AG09319 (cell line): ENCODE data around the gene BMF.

Experiments used
- DNase-seq: peaks from one replicate; pipeline ENCODE4 v3.0.0-alpha.2; 2010; ENCODE audit warnings: low read depth; ENCODE audit errors: extremely low read depth
- TF ChIP-seq, protein P1 (sequence below): IDR thresholded peaks from 2 replicates; pipeline ENCODE4 v1.5.1; 2011; ENCODE audit warnings: low read depth, mild to moderate bottlenecking, inconsistent platforms, low read length, moderate library complexity

BMF gene

DNA sequence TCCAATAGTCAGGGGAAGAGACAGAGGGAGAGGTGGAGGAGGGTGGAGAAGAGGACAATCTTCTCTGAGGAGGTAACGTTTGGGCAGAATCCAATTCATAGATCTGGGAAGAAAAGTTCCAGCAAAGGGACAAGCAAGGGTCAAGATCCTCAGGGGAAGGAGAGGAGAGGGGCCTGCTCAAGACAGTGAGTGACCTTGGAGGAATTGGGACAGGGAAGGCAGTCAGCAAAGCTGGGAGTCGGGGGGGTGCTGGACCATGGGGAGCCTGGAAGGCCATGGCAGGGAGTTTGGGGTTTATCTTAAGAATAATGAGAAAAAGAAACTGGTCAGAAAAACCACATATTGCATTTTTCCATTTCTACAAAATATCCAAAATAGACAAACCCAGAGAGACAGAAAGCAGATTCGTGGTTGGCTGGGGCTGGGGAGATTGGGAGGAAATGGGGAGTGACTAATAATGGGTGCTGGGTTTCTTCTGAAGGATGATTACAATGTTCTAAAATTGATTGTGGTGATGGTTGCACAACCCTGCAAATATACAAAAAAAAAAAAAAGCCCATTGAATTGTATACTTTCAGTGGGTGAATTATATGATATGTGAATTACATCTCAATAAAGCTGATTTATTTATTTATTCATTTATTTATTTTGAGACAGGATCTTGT, 50.1 kb downstream of the BMF start:
- TF ChIP-seq, protein P1, sequence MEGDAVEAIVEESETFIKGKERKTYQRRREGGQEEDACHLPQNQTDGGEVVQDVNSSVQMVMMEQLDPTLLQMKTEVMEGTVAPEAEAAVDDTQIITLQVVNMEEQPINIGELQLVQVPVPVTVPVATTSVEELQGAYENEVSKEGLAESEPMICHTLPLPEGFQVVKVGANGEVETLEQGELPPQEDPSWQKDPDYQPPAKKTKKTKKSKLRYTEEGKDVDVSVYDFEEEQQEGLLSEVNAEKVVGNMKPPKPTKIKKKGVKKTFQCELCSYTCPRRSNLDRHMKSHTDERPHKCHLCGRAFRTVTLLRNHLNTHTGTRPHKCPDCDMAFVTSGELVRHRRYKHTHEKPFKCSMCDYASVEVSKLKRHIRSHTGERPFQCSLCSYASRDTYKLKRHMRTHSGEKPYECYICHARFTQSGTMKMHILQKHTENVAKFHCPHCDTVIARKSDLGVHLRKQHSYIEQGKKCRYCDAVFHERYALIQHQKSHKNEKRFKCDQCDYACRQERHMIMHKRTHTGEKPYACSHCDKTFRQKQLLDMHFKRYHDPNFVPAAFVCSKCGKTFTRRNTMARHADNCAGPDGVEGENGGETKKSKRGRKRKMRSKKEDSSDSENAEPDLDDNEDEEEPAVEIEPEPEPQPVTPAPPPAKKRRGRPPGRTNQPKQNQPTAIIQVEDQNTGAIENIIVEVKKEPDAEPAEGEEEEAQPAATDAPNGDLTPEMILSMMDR = no peak
- peak; percentile 35 for DNase-seq

DNA sequence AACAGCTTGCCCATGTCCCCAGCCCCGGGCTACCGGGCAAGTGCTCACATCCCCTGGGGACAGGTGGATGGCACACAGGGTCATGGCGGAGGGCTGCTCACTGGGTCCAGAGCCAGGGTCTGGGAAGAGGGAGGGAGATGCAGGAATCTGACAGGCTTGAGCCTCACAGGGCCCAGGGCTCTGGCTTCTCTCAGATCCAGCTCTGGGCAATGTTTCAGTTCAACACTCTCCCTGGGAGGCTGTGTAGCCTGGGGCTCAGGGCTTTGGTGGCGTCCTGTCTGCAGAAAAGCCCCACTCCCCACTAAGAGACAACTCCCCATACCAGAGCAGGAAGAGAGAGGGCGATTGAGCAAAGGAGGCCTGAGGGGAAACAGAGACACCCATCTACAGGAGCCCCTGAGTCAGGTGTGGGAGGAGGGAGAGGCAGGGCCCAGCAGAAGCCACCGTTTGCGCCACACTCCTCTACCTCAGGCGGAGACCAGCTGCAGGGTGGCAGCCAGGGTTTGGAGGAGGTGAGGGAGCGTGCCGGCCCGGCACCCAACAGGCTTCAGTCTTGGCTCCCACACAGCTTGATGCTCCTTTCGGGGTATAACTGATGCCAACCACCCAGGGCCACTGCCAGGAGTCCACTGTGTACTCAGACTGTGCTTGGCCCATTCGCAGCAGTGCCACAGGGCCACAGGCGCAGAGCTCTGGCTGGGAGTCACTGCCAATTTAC, 52.9 kb downstream of the BMF start:
- TF ChIP-seq, protein P1 = no peak
- no peak for DNase-seq

DNA sequence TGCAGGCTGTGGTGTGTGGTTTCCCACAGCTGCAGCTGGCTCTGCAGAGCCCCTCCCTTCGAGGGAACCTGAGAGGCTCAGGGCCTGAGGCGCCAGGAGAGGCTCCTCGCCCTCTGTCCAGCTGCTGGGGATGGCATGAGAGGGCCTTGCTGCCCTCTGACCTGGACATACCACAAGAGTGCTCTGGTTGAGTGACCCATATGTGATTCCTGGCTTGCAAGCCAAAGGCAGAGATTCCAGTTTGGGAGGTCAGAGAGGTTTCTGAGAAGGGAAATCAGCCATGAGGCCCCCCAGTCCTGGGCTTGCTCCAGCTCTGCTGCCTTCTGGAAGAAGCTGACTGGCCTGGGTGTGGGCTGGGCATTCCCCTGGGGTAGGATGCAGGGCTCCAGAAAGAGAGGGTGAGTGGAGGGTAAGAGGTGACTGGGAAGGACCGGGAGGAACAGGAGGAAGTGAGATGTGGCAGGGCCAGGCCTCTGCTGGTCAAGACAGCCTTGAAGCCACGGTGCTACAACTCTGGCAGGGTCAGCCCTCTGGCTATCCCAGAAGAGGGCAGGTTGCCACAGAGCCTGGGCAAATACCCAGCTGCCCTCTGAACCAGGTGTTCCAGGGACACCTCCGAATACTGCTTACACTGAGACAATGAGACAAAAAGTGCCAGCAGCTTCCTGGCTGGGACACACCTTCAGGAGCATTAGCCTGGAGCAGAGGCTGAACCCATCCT, 53.7 kb downstream of the BMF start:
- TF ChIP-seq, protein P1 = no peak
- DNase-seq = peak; percentile 51

DNA sequence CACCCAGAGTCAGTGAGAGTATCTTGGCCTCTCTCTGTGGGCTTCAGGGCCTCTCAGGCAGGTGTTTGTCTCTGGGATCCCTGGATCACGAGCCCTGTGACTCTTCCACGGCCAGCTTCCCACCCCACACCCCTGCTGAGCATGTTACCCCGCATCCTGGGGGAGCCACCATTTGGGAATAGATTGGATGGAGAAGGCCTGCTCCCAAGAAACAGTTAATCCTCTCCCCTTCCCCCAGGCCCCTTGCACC, 54.1 kb downstream of the BMF start:
- TF ChIP-seq, protein P1 = no peak
- no peak for DNase-seq

DNA sequence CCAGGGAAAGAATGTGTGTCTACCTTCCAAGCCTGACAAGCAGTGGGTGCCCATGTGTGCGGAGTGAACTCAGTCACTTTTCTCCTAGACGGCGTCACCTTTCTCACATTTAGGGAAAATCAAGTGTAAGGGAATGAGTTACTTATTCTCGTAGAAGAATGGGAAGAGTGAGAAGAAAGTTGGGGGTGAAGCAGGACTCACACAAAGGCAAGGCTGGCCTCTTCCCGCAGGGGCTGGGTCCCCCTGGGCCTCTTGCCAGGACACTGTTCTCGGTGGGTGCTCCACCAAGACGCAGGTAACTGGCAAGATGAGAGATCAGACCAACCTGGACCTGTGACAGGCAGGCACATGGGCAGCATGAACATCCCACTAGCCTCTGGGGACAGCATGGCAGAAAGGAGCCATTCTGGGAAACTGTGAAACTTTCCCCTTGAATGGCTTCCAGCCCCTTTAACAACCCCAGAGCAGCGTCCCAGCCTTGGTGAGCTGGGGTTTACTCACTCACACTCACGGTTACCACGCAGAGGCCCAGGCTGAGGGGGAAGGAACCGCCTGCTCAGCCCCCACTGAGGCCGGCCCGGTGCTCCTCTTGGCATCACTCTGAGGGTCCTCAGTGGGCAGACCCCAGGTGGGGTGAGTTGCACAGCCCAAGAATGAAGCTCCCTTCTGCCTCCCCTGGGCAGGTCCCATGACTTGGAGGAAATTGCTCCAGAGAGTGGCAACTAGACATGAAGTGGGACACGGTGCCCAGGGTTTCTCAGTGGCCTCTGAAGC, 54.7 kb downstream of the BMF start:
- no peak for DNase-seq
- TF ChIP-seq, protein P1 = no peak

DNA sequence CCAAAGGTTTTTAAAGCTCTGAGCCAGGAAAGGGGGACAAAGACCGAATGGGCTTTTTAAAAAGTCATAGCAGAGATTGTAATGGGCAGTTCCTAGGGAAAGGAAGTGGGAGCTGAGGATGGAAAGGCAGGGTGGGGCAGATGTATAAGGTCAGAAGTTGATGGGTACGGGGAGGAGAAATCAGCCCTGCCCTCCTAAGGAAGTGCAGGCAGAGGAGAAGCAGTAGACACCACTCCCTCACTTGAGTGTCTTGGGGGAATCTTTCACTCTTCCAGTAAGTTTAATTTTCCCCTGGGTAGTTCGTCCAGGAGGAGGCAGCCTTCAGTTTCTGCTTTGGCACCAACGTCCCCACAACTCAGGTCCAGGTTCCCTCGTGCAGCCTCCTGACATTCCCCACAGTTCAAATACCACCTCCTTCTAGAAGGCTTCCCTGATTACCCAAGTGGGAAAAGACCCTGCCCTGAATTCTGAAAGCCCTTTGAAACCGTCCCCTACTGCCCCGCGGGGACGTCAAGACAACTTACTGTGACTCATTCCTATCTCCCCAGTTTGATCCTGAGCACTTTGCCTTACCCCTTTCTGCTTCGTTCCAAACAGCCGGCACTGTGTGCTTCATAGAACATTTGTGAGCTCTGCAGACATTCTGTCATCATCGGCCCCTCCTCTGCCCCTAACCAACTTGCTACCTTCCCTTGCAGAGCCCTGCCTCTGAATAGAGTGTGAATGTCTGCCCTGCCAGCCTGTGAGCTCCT, 55.4 kb downstream of the BMF start:
- TF ChIP-seq, protein P1 = no peak
- no peak for DNase-seq
